Tibial nerve (tissue), 4 donors: Measurements from ENCODE around the gene TPRG1L. TPM values are rescaled to one million over a fixed set of nuclear protein-coding genes. Genes with fewer than 3 reads are reported as not detected.

Source experiments
- DNase-seq, 2 donors: peaks; one replicate each; pipeline ENCODE4 v3.0.0-alpha.2; 2019; ENCODE audit warnings: low spot score in 2 of 2
- H3K27ac ChIP-seq, 4 donors: fragments of 200-600 bp; sonication (generic) in 3 of 4; one replicate each; pipeline ENCODE4 v1.5.1; 2017 to 2019; ENCODE audit warnings: mild to moderate bottlenecking in 1 of 4
- H3K27me3 ChIP-seq, 2 donors: fragments of 200-600 bp; sonication (generic) in 1 of 2; one replicate each; pipeline versions ENCODE4 v1.5.1 to v1.6.0; 2017 to 2019
- H3K36me3 ChIP-seq, 3 donors: fragments of 200-600 bp; sonication (generic); one replicate each; pipeline ENCODE4 v1.5.1; 2018 to 2019
- H3K4me1 ChIP-seq, 4 donors: fragments of 200-600 bp; sonication (generic) in 3 of 4; one replicate each; pipeline ENCODE4 v1.5.1; 2017 to 2019
- H3K4me3 ChIP-seq, 4 donors: fragments of 200-600 bp; sonication (generic) in 3 of 4; one replicate each; pipeline ENCODE4 v1.5.1; 2017 to 2019; ENCODE audit warnings: mild to moderate bottlenecking in 1 of 4, moderate library complexity in 1 of 4
- H3K9me3 ChIP-seq, 4 donors: fragments of 200-600 bp; sonication (generic) in 3 of 4; one replicate each; pipeline ENCODE4 v1.5.1; 2017 to 2019
- EP300 ChIP-seq, 2 donors: sonication (generic); formaldehyde crosslinking; IDR thresholded peaks; one replicate each; pipeline ENCODE4 v1.6.1; 2017; ENCODE audit warnings: antibody characterized with exemption in 2 of 2, mild to moderate bottlenecking in 1 of 2
- POLR2A ChIP-seq, 2 donors: fragments of 450-650 bp; IDR thresholded peaks; one replicate each; pipeline ENCODE4 v1.6.1; 2017; ENCODE audit warnings: antibody characterized with exemption in 2 of 2, mild to moderate bottlenecking in 2 of 2, moderate library complexity in 2 of 2
- WGBS, 2 donors: methylation state at CpG; one replicate each; pipeline ENCODE4 v1.1.5; 2018; 5-methylcytosine and 5-hydroxymethylcytosine counted together
- total RNA-seq, 4 donors: library from RNA; depleted of rRNA; stranded (reverse); fragments of >200 nt; gene quantifications; one replicate each; pipeline ENCODE4 v1.1.0, GENCODE V29; 2016
- TF ChIP-seq, protein P1 (sequence below), 5 experiments: fragments of 200-600 bp in 3 of 5; fragments of 450-650 bp in 2 of 5; sonication (generic) in 3 of 5; IDR thresholded peaks; one replicate each; pipeline ENCODE4 v1.5.1; 2016 to 2019; ENCODE audit warnings: antibody characterized with exemption in 5 of 5, mild to moderate bottlenecking in 3 of 5, moderate library complexity in 2 of 5

The TPRG1L gene
- total RNA-seq, 4 donors from 2014 or later, result 26.7 to 39.8 (median 34.7) TPM

DNA sequence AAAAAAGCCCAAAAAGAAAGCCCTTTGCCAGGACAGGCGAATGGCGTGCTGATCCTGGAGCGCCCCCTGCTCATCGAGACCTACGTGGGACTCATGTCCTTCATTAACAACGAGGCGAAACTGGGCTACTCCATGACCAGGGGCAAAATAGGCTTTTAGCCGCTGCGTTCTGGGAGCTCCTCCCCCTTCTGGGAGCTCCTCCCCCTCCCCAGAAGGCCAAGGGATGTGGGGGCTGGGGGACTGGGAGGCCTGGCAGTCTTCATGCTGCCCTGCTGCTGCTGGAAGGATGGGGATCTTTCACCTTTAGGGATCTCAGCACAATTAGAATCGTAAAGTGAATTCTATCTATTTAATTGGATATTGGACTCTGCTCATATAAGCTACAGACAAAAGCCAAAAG, 3.6 kb downstream of the TPRG1L start:
- TF ChIP-seq, protein P1, sequence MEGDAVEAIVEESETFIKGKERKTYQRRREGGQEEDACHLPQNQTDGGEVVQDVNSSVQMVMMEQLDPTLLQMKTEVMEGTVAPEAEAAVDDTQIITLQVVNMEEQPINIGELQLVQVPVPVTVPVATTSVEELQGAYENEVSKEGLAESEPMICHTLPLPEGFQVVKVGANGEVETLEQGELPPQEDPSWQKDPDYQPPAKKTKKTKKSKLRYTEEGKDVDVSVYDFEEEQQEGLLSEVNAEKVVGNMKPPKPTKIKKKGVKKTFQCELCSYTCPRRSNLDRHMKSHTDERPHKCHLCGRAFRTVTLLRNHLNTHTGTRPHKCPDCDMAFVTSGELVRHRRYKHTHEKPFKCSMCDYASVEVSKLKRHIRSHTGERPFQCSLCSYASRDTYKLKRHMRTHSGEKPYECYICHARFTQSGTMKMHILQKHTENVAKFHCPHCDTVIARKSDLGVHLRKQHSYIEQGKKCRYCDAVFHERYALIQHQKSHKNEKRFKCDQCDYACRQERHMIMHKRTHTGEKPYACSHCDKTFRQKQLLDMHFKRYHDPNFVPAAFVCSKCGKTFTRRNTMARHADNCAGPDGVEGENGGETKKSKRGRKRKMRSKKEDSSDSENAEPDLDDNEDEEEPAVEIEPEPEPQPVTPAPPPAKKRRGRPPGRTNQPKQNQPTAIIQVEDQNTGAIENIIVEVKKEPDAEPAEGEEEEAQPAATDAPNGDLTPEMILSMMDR (IDR thresholded peaks at IDR 0.05), result no peak
- TF ChIP-seq EP300 (IDR thresholded peaks at IDR 0.05) (no peak), POLR2A (IDR thresholded peaks at IDR 0.05) (no peak)
- 75 to 80% methylated on average over 10 of the region's 10 CpGs for whole genome bisulfite sequencing, 2 donors
- Histone ChIP-seq H3K9me3 (no peaks in the 10 kb centered on the region), H3K27ac (no peak overlapping the region), H3K4me1 (peaks cover 0 to 22% (median 11%) of the 10 kb centered on the region in 4 donors), H3K4me3 (no peak overlapping the region), H3K36me3 (peaks cover 2 to 69% (median 28%) of the 10 kb centered on the region in 3 donors), H3K27me3 (no peaks in the 10 kb centered on the region)
- no peak for DNase-seq

GRCh38 chr1:3629561-3630160, 4.8 kb downstream of the TPRG1L start:
- Histone ChIP-seq H3K27ac (no peak overlapping the region), H3K27me3 (no peaks in the 10 kb centered on the region), H3K36me3 (peaks cover 2 to 81% (median 37%) of the 10 kb centered on the region in 3 donors), H3K4me3 (no peak overlapping the region), H3K4me1 (peaks cover 0 to 15% (median 4%) of the 10 kb centered on the region in 4 donors), H3K9me3 (no peaks in the 10 kb centered on the region)
- 89 to 96% methylated on average over 15 to 16 of the region's 16 CpGs for WGBS, 2 donors
- no peak for DNase-seq
- TF ChIP-seq EP300 (IDR thresholded peaks at IDR 0.05), result no peak
- no peak for TF ChIP-seq POLR2A (IDR thresholded peaks at IDR 0.05)
- TF ChIP-seq, protein P1 (IDR thresholded peaks at IDR 0.05), result no peak

DNA sequence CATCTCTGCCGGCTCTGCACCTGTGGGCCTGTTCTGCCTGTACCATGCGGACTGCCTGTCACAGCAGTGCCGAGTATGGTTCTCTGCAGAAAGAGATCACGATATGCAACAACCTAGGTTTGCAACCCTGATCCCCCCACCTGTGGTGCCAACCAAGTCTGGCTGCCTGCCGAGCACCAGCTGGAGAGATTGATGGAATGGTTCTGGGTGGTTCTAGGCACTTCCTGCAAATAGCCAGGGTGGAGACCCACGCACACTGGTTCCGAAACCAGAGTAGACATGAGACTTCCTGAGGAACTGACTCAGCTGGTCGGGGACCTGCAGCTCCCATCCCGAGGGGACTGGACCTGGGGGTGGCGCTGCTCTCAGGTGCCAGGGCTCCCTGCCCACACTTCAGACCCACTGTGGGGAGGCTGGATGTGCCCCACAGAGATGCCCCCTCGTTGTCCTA, 5.4 kb downstream of the TPRG1L start:
- TF ChIP-seq POLR2A (IDR thresholded peaks at IDR 0.05) (no peak), EP300 (IDR thresholded peaks at IDR 0.05) (no peak)
- TF ChIP-seq, protein P1 (IDR thresholded peaks at IDR 0.05), result no peak
- no peaks in the 10 kb centered on the region for H3K27me3 ChIP-seq
- H3K4me3 ChIP-seq, result no peak overlapping the region
- no peak for DNase-seq
- H3K4me1 ChIP-seq, result peaks cover 0 to 15% (median 4%) of the 10 kb centered on the region in 4 donors
- WGBS, 2 donors, result 78 to 83% methylated on average over 9 to 11 of the region's 11 CpGs
- H3K36me3 ChIP-seq, result peaks cover 2 to 87% (median 42%) of the 10 kb centered on the region in 3 donors
- H3K9me3 ChIP-seq, result no peaks in the 10 kb centered on the region
- no peak overlapping the region for H3K27ac ChIP-seq

GRCh38 chr1:3630914-3631313, 6.1 kb downstream of the TPRG1L start:
- Histone ChIP-seq H3K4me3 (no peak overlapping the region), H3K27me3 (no peaks in the 10 kb centered on the region), H3K9me3 (no peaks in the 10 kb centered on the region), H3K27ac (no peak overlapping the region), H3K4me1 (peaks cover 0 to 9% (median 2%) of the 10 kb centered on the region in 4 donors), H3K36me3 (peaks cover 2 to 94% (median 44%) of the 10 kb centered on the region in 3 donors)
- no peak for TF ChIP-seq POLR2A (IDR thresholded peaks at IDR 0.05)
- TF ChIP-seq EP300 (IDR thresholded peaks at IDR 0.05), result no peak
- TF ChIP-seq, protein P1 (IDR thresholded peaks at IDR 0.05), result no peak
- DNase-seq, result no peak
- WGBS, 2 donors, result 71 to 73% methylated on average over 8 to 9 of the region's 9 CpGs
